A673 (cell line): ENCODE measurements around the gene NR5A2.

Experiments used
- EZH2 ChIP-seq: fragments of 200-600 bp; sonication (generic); IDR thresholded peaks from 2 replicates; pipeline ENCODE4 v1.6.1; 2017; ENCODE audit warnings: borderline replicate concordance, low read depth, mild to moderate bottlenecking, mixed read lengths, antibody characterized with exemption, low read length; ENCODE audit not compliant: poor library complexity, severe bottlenecking
- TF ChIP-seq, protein P1 (sequence below): fragments of 300-800, 200-600 bp; sonication (generic); conservative IDR thresholded peaks from 2 replicates; pipeline ENCODE4 v1.5.1; 2017; ENCODE audit warnings: low read depth, mild to moderate bottlenecking, antibody characterized with exemption, low read length, moderate library complexity, mixed read lengths

DNA sequence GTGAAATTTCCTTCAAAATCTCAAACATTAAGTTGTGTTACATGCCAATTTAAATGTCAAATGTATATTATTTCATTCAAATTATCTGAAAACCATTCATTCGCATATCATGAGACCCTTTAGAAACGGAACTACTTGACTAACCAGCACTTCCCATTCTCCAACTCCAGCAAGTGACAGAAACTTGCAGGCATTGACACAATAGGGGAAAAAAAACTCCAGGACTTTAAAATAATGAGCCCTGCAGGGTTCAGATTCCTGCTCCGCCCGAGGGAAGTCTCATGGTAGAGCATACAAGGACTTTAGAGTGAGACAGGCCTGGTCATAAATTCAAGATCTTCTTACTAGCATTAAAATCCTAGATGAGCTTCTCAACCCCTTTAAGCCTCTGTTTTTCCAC, 138.9 kb downstream of the NR5A2 start:
- TF ChIP-seq, protein P1, sequence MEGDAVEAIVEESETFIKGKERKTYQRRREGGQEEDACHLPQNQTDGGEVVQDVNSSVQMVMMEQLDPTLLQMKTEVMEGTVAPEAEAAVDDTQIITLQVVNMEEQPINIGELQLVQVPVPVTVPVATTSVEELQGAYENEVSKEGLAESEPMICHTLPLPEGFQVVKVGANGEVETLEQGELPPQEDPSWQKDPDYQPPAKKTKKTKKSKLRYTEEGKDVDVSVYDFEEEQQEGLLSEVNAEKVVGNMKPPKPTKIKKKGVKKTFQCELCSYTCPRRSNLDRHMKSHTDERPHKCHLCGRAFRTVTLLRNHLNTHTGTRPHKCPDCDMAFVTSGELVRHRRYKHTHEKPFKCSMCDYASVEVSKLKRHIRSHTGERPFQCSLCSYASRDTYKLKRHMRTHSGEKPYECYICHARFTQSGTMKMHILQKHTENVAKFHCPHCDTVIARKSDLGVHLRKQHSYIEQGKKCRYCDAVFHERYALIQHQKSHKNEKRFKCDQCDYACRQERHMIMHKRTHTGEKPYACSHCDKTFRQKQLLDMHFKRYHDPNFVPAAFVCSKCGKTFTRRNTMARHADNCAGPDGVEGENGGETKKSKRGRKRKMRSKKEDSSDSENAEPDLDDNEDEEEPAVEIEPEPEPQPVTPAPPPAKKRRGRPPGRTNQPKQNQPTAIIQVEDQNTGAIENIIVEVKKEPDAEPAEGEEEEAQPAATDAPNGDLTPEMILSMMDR, result no peak
- TF ChIP-seq EZH2, result no peak
